HUES6 (cell line): ENCODE data around the gene ZFP36L2.

Source experiments
- H3K27ac ChIP-seq: 2 replicates; pipeline ENCODE4 v1.7.0; 2013; ENCODE audit warnings: low read depth, mild to moderate bottlenecking, low read length, inconsistent platforms
- H3K27me3 ChIP-seq: 2 replicates; pipeline ENCODE4 v1.6.1; 2013; ENCODE audit warnings: low read length; ENCODE audit not compliant: control insufficient read depth, insufficient read depth
- H3K36me3 ChIP-seq: 2 replicates; pipeline ENCODE4 v1.6.1; 2013; ENCODE audit warnings: low read length; ENCODE audit not compliant: control insufficient read depth, insufficient read depth
- H3K4me1 ChIP-seq: 2 replicates; pipeline ENCODE4 v1.6.1; 2013; ENCODE audit warnings: low read length; ENCODE audit not compliant: control insufficient read depth, insufficient read depth
- H3K4me3 ChIP-seq: 2 replicates; pipeline ENCODE4 v1.5.1; 2013; ENCODE audit warnings: low read depth, low read length
- H3K9ac ChIP-seq: one replicate; pipeline ENCODE4 v1.6.1; 2013; ENCODE audit warnings: mild to moderate bottlenecking, low read length
- H3K9me3 ChIP-seq: 2 replicates; pipeline ENCODE4 v1.6.1; 2013; ENCODE audit warnings: low read depth, low read length; ENCODE audit not compliant: control insufficient read depth, insufficient read depth

The ZFP36L2 gene, protein sequence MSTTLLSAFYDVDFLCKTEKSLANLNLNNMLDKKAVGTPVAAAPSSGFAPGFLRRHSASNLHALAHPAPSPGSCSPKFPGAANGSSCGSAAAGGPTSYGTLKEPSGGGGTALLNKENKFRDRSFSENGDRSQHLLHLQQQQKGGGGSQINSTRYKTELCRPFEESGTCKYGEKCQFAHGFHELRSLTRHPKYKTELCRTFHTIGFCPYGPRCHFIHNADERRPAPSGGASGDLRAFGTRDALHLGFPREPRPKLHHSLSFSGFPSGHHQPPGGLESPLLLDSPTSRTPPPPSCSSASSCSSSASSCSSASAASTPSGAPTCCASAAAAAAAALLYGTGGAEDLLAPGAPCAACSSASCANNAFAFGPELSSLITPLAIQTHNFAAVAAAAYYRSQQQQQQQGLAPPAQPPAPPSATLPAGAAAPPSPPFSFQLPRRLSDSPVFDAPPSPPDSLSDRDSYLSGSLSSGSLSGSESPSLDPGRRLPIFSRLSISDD

DNA sequence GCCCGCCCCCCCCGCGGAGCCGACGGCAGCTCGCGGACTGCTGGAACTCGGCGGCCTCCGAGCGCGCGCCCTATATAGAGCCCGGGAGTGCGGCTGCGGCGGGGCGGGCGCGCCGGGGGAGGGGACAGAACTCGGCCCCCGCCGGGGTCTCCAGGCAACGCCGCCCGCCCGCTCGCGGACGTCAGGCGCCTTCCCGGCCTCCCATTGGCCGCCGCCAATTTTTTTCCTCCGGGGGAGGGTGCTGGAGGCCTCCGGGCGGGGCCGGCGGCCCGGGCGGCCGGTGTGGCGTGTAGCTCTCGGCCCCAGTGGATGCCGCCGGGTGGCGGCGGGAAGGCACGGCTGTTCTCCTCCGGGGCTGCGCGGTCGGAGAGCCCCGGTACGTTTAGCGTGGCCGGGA lies at the start of gene ZFP36L2:
TSS of gene ZFP36L2 (minus strand) at position 49 of the 397 bp plus-strand sequence. CDS start 291 bp downstream, outside the sequence.
- Histone ChIP-seq H3K27me3 (no peaks in the 10 kb centered on the region), H3K9me3 (no peaks in the 10 kb centered on the region), H3K9ac (peak within 1 kb of the TSS; percentile 97), H3K4me1 (peaks cover 32% of the 10 kb centered on the region), H3K4me3 (peak within 1 kb of the TSS; percentile 94), H3K36me3 (peaks cover 40% of the 10 kb centered on the region), H3K27ac (peak within 1 kb of the TSS; percentile 99)

DNA sequence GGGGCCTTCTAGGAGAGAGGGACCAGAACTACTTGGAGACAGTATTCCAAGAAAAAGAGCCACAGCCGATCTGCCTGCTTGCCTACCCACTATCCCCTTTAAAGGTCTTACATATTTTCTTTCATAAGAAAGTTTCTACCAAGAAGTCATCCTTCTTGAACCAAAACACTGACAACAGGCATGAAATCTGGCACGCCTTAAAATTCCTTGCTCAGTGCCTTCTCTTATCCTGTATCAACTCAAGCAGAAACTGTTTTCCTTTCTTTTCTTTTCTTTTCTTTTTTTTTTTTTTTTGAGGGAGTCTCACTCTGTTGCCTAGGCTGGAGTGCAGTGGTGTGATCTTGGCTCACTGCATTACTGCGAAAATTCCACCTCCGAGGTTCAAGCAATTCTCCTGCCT lies 48.3 kb upstream of the ZFP36L2 start:
- Histone ChIP-seq H3K4me3 (no peak overlapping the region), H3K27me3 (no peaks in the 10 kb centered on the region), H3K9me3 (no peaks in the 10 kb centered on the region), H3K4me1 (no peaks in the 10 kb centered on the region; the same call in 1 of the 2 replicates), H3K36me3 (0 out of 2 replicates have a peak, but pooled peaks cover 2% of the 10 kb centered on the region), H3K9ac (no peak overlapping the region), H3K27ac (no peak overlapping the region)

DNA sequence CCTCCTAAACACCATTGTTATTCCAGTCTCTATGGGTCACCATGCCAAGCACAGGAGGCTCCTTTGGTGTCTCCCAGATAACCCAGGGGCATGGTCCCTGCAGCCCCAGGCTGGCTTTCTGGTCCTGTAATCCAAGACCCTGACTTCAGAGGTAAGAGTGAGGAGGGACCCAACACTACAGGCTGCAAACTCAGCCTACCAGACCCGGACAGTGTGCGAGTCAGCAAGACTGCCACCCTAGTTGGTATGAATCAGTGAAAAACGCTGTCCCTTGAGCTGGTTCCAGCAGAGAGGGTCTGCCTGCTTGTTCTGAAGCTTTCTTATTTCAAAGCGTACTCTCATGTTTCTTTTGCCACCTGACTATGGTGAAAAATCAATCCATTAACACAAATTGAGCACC lies 47.6 kb upstream of the ZFP36L2 start:
- peaks cover 4% of the 10 kb centered on the region; the same call in 1 of the 2 replicates for H3K4me1 ChIP-seq
- H3K9ac ChIP-seq: no peak overlapping the region
- H3K36me3 ChIP-seq: no peaks in the 10 kb centered on the region
- H3K9me3 ChIP-seq: no peaks in the 10 kb centered on the region
- no peaks in the 10 kb centered on the region for H3K27me3 ChIP-seq
- no peak overlapping the region for H3K27ac ChIP-seq
- H3K4me3 ChIP-seq: no peak overlapping the region

DNA sequence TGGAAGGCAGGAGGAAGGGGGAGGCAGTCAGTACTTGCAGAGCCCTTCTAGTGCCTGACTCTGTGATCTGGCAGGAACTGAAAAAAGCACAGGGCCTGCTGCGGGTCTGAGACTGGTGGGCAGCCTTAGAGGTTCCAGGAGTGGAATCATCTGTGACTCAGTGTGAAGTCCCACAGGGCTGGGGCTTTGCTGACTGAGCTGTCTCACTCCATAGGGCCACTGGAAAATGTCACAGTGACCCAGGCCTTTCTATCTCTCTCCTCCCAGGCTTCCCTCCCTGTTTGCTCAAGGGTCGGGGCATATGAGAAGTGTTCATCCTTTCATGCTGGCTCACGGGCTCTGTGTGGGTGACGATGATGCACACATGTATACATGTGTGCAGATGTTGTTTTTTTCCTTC lies 47.1 kb upstream of the ZFP36L2 start:
- H3K27ac ChIP-seq: no peak overlapping the region
- H3K4me1 ChIP-seq: peaks cover 8% of the 10 kb centered on the region; the same call in 1 of the 2 replicates
- H3K9ac ChIP-seq: no peak overlapping the region
- H3K9me3 ChIP-seq: no peaks in the 10 kb centered on the region
- H3K27me3 ChIP-seq: no peaks in the 10 kb centered on the region
- no peaks in the 10 kb centered on the region for H3K36me3 ChIP-seq
- H3K4me3 ChIP-seq: no peak overlapping the region

DNA sequence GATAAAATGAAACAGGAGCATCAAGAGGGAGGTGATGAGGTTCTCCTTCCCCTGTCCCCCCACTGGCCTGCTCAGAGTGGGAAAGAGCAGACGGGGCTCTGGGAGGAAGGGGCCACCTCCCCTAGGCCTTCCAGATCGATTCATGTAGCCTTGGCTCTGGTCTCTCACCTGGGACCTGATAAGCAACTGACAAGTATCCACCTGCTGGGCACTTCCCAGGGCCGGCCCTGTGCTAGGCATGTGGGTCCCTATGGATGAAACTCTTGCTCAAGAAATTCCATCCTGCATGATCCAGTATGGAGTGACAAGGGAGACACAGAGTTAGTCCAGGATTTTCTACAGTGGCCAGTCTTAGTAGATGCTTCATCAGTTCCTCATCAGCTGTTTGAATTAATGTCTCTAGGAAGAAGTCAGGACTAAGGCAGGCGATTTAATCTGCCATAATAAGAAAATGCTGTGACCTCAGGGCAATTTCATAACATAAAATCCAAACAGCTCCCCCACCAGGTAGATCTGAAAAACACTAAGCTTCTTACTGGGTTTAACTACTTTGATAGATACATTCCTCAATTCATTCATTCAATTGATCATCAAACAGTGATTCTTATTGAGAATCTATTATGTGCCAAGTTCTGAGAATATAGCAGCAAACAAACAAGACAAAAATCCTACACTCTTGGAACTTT lies 44.7 kb upstream of the ZFP36L2 start:
- Histone ChIP-seq H3K4me3 (no peak overlapping the region), H3K27ac (no peak overlapping the region), H3K9ac (no peak overlapping the region), H3K4me1 (peaks cover 8% of the 10 kb centered on the region; the same call in 1 of the 2 replicates), H3K36me3 (no peaks in the 10 kb centered on the region), H3K27me3 (no peaks in the 10 kb centered on the region), H3K9me3 (no peaks in the 10 kb centered on the region)

DNA sequence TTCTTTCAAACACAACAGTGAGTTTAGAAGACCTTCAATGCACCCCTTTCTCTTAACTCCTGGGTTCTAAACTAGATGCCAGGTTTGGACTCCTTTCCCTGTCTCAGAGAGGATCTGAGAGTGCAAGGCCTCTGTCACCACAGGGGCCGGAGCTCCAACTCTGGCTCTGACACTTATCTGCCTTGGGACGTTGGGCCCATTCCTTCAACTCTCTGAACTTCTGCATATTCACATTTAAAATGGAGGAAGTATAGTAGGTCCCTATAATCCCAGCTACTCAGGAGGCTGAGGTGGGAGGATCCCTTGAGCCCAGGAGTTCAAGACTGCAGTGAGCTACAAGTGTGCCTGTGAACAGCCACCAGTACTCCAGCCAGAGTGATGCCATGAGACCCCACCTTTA lies 44.1 kb upstream of the ZFP36L2 start:
- Histone ChIP-seq H3K4me3 (no peak overlapping the region), H3K4me1 (peaks cover 8% of the 10 kb centered on the region; the same call in 1 of the 2 replicates), H3K36me3 (no peaks in the 10 kb centered on the region), H3K27ac (no peak overlapping the region), H3K9ac (no peak overlapping the region), H3K27me3 (no peaks in the 10 kb centered on the region), H3K9me3 (no peaks in the 10 kb centered on the region)

DNA sequence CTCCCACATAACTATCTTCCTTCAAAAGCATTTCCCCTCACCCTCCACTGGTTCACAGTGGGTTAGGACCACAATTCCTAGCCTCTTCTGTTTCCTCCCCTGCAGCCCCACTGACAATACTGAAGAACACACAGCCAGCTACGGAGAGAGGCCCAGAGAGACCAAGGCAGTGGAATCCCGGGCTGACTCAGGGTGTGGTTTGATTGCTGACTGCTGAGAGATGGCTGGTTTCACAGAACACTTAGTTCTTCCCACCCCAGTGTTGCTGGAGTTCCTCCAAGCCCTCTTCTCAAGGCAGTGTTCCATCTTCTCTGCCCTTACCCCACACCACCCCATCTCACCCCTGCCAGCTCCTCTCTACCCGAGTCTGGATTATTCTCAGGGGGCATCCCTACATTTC lies 43.3 kb upstream of the ZFP36L2 start:
- Histone ChIP-seq H3K9ac (no peak overlapping the region), H3K27ac (no peak overlapping the region), H3K36me3 (no peaks in the 10 kb centered on the region), H3K27me3 (no peaks in the 10 kb centered on the region), H3K4me3 (no peak overlapping the region), H3K9me3 (no peaks in the 10 kb centered on the region), H3K4me1 (peaks cover 8% of the 10 kb centered on the region; the same call in 1 of the 2 replicates)

DNA sequence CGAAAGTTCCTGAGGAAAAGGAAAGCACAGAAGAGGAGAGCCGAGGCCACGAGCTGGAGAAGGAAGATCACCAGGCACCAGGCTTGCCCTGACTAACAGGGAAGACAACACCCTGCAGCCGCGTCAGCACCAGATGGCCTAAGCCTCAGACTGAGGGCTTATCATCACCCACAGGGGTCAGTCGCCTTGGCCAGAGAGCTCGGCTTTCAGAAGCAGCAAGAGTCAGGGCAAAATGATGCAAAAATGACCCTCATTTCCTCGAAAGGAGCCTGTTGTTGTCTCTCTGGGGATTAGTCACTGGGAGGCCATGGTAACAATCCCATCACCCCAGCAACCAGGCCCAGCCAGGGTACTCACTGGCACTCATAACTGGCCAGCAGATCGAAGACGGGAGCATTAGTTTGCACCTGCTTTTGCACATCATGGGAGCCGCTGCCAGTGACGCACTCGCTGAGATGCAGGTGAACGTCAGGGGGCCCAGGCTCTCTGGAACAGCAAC lies 42.7 kb upstream of the ZFP36L2 start:
- Histone ChIP-seq H3K9me3 (no peaks in the 10 kb centered on the region), H3K9ac (no peak overlapping the region), H3K27ac (no peak overlapping the region), H3K4me3 (no peak overlapping the region), H3K4me1 (peaks cover 8% of the 10 kb centered on the region; the same call in 1 of the 2 replicates), H3K36me3 (no peaks in the 10 kb centered on the region), H3K27me3 (no peaks in the 10 kb centered on the region)

DNA sequence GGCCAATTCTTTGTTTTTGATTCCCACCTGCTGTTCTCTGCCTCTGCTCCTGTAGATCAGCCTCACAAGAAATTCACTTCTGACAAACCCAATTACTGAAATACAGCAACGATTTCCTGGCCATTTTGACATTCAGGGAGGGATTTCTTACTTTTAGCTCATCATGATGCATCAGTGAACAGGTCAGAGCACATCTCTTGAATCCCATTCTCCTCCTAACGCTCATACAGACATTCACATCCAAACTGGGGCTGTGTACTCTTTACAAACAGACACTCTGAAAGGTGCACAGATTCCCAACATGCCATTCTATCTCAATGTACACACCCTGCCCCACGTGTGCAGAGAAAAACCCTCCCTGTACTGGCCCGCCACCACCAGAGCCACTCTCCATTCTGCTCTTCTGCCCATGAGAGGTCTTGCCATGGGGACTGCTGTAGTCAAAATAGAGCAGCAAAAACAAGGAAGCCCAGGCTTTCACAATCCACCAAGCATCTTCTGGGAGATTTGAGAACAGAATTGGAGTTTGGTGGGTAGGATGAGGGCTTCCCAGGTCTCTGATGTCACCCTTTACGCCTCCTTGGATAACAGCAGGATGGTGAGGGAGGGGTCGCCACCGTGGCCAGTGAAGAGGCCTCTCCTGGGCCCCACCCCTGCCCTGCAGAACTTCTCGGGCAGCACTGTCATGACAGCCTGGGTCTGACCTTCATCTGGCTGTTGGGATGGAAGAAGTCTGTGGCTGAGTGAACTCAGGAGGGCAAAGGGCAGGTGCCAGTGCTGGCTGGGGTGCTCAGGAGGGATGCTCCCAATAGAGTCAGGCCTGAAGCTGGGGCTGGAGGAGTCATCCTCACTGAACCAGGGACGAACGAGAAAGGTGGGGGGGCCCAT lies 41.9 kb upstream of the ZFP36L2 start:
- Histone ChIP-seq H3K4me3 (no peak overlapping the region), H3K27ac (no peak overlapping the region), H3K9ac (no peak overlapping the region)

DNA sequence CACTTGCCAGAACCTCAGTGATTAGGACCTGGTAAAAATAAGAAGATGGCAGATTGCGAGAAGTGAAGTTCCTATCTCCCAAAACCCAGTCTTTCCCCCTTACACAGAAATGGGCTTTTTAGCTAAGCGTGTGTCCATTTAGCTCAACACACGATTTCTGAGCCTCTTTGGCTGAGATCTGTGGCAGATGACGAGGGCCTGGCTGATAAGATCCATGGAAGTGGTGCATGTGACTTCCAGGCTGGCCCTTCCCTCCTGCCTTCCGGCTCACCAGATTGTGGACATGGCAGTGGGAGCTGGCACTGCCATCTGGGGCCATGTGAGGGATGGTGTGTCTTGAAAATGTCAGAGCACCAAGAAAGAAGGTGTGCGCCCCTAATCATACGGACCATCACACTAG lies 41.0 kb upstream of the ZFP36L2 start:
- H3K9me3 ChIP-seq: no peaks in the 10 kb centered on the region
- H3K4me1 ChIP-seq: peaks cover 8% of the 10 kb centered on the region; the same call in 1 of the 2 replicates
- no peak overlapping the region for H3K4me3 ChIP-seq
- no peak overlapping the region for H3K27ac ChIP-seq
- H3K27me3 ChIP-seq: no peaks in the 10 kb centered on the region
- no peaks in the 10 kb centered on the region for H3K36me3 ChIP-seq
- no peak overlapping the region for H3K9ac ChIP-seq

More for the DNA sequence above, 41.9 kb upstream of the ZFP36L2 start:
- Histone ChIP-seq H3K4me1 (peaks cover 8% of the 10 kb centered on the region; the same call in 1 of the 2 replicates), H3K36me3 (no peaks in the 10 kb centered on the region), H3K9me3 (no peaks in the 10 kb centered on the region), H3K27me3 (no peaks in the 10 kb centered on the region)
